HG02885 (cell line): Measurements from ENCODE around the gene TFF3.

Source experiments
- ATAC-seq: cut with Tn5 transposase; IDR thresholded peaks from one replicate; pipeline ENCODE4 v1.9.1; 2021; ENCODE audit warnings: mild to moderate bottlenecking; ENCODE audit not compliant: unreplicated experiment, poor library complexity

TFF3 gene

GRCh38 chr21:42315296-42315891, at the start of gene TFF3:
TFF3 (minus strand) TSS chr21:42315409; CDS start chr21:42315374, 35 bp downstream.
- ATAC-seq: no peak

GRCh38 chr21:42364304-42364865, 49.2 kb upstream of the TFF3 start:
- ATAC-seq: no peak

GRCh38 chr21:42363312-42363711, 48.1 kb upstream of the TFF3 start:
- ATAC-seq: no peak

GRCh38 chr21:42362700-42363099, 47.5 kb upstream of the TFF3 start:
- ATAC-seq: peak; percentile 43

GRCh38 chr21:42362198-42362597, 47.0 kb upstream of the TFF3 start:
- no peak for ATAC-seq

GRCh38 chr21:42361286-42361685, 46.1 kb upstream of the TFF3 start:
- no peak for ATAC-seq

GRCh38 chr21:42360317-42360716, 45.1 kb upstream of the TFF3 start:
- ATAC-seq: no peak

- ATAC-seq: no peak
Observed at GRCh38 chr21:42358937-42359336, 43.7 kb upstream of the TFF3 start.

- ATAC-seq: no peak
Observed at GRCh38 chr21:42358261-42358660, 43.1 kb upstream of the TFF3 start.

- no peak for ATAC-seq
Observed at GRCh38 chr21:42357307-42357706, 42.1 kb upstream of the TFF3 start.

GRCh38 chr21:42356650-42357049, 41.4 kb upstream of the TFF3 start:
- ATAC-seq: no peak

GRCh38 chr21:42356046-42356445, 40.8 kb upstream of the TFF3 start:
- no peak for ATAC-seq

- ATAC-seq: no peak
Observed at GRCh38 chr21:42353623-42354022, 38.4 kb upstream of the TFF3 start.

- ATAC-seq: no peak
Observed at GRCh38 chr21:42352441-42353095, 37.4 kb upstream of the TFF3 start.

GRCh38 chr21:42351626-42352440, 36.6 kb upstream of the TFF3 start:
- no peak for ATAC-seq

GRCh38 chr21:42350927-42351426, 35.8 kb upstream of the TFF3 start, which contains the start of gene TFF2:
TFF2 (minus strand) TSS chr21:42350994; CDS start chr21:42350957, 37 bp downstream.
- ATAC-seq: no peak

- ATAC-seq: no peak
Observed at GRCh38 chr21:42350318-42350910, 35.2 kb upstream of the TFF3 start.

GRCh38 chr21:42349420-42350317, 34.5 kb upstream of the TFF3 start:
- no peak for ATAC-seq

- no peak for ATAC-seq
Observed at GRCh38 chr21:42348762-42349161, 33.6 kb upstream of the TFF3 start.
